ENCODE measurements around the gene PNPT1. TPM values are rescaled to one million over a fixed set of nuclear protein-coding genes. Genes with fewer than 3 reads are reported as not detected.

PNPT1 gene
- total and polyA plus RNA-seq, 2 of the 4 experiments (the other 2 are of a cell fraction), result 11.2 to 14.3 TPM

GRCh38 chr2:55729136-55729685 is 35.6 kb upstream of the PNPT1 start:
- no peak overlapping the region for H2BK20ac ChIP-seq (ENCODE audit: low read depth, low read length)
- no peak overlapping the region for H4K91ac ChIP-seq (ENCODE audit: insufficient read depth, low read depth, low read length)
- no peak overlapping the region for H2AK5ac ChIP-seq (ENCODE audit: low read depth, low read length)
- no peak overlapping the region for H2AFZ ChIP-seq (replicated peaks; ENCODE audit: low read length, poor library complexity)
- in situ Hi-C loops (cut with MboI; ENCODE audit: low sequenced_read_pairs), result no loop called here
- no peak overlapping the region for H3K4me3 ChIP-seq (ENCODE audit: insufficient read depth, low read depth, low read length)
- POLR2A ChIA-PET (ENCODE audit: unreplicated experiment), result no interaction called here
- no peak overlapping the region for H2BK15ac ChIP-seq (ENCODE audit: low read depth, low read length)
- H2AK9ac ChIP-seq (replicated peaks; ENCODE audit: low read depth, low read length, poor library complexity), result no peak overlapping the region
- no peaks in the 10 kb centered on the region for H3K36me3 ChIP-seq (ENCODE audit: control insufficient read depth, insufficient read depth, low read length)
- no peak overlapping the region for H2BK5ac ChIP-seq (ENCODE audit: low read depth, low read length, poor library complexity, severe bottlenecking)
- H4K20me1 ChIP-seq (ENCODE audit: insufficient read depth, low read length), result no peaks in the 10 kb centered on the region
- no peak overlapping the region for H3K23ac ChIP-seq (ENCODE audit: low read depth, low read length)
- CTCF ChIA-PET, result no interaction called here
- dilution Hi-C loops (cut with HindIII; ENCODE audit: low sequenced_read_pairs, unreplicated experiment), result no loop called here
- TF ChIP-seq POLR2A (IDR thresholded peaks at IDR 0.05; ENCODE audit: low read depth, low read length) (no peak), RCOR1 (IDR thresholded peaks at IDR 0.05; ENCODE audit: insufficient replicate concordance, low read length) (no peak), MAZ (IDR thresholded peaks at IDR 0.05; ENCODE audit: borderline replicate concordance, low read depth, low read length) (no peak), CEBPB (IDR thresholded peaks at IDR 0.05; ENCODE audit: low read depth, low read length) (no peak), BHLHE40 (IDR thresholded peaks at IDR 0.05; ENCODE audit: low read depth, low read length) (no peak), SMC3 (IDR thresholded peaks at IDR 0.05; ENCODE audit: low read depth, low read length) (no peak), USF2 (IDR thresholded peaks at IDR 0.05; ENCODE audit: low read depth, low read length) (no peak), RFX5 (IDR thresholded peaks at IDR 0.05; ENCODE audit: low read depth, low read length) (no peak), CHD1 (IDR thresholded peaks at IDR 0.05; ENCODE audit: low read depth, low read length) (no peak), NFE2L2 (IDR thresholded peaks at IDR 0.05; ENCODE audit: low read depth, low read length) (no peak)
- no peak overlapping the region for H4K5ac ChIP-seq (ENCODE audit: low read depth, low read length)
- no peak overlapping the region for H3K9ac ChIP-seq (ENCODE audit: low read depth, low read length)
- no peak overlapping the region for H3K14ac ChIP-seq (replicated peaks; ENCODE audit: low read depth, low read length)
- no peaks in the 10 kb centered on the region for H3K79me1 ChIP-seq (ENCODE audit: low read depth in 1 of 2, low read length in 2 of 2)
- no peaks in the 10 kb centered on the region for H3K9me1 ChIP-seq (ENCODE audit: insufficient read depth, low read length)
- H2BK120ac ChIP-seq (ENCODE audit: low read depth, low read length), result no peak overlapping the region
- no peak overlapping the region for H4K8ac ChIP-seq (ENCODE audit: low read depth in 2 of 2, low read length in 2 of 2)
- no peaks in the 10 kb centered on the region; the same call in 1 of the 2 replicates for H3K4me1 ChIP-seq (ENCODE audit: control insufficient read depth, insufficient read depth, low read length)
- no peak for ATAC-seq (ENCODE audit: low read depth)
- intact Hi-C loops (cut with micrococcal nuclease), result no loop called here
- no peak overlapping the region for H3K4me2 ChIP-seq (ENCODE audit: low read depth, low read length)
- no peak overlapping the region for H3K56ac ChIP-seq (ENCODE audit: extremely low read depth, insufficient read depth, low read length)
- no CpG with 5 or more reads among the region's 1 CpG for WGBS, 2 experiments (ENCODE audit: extremely low coverage in 2 of 2, insufficient read length in 1 of 2)
- BruUV-seq (replicated peaks), result no TSS peak
- no peak overlapping the region for H3K18ac ChIP-seq (ENCODE audit: low read depth, low read length)
- no peak overlapping the region for H3K4ac ChIP-seq (ENCODE audit: low read depth, low read length)
- no peaks in the 10 kb centered on the region for H3K9me3 ChIP-seq (ENCODE audit: control insufficient read depth, insufficient read depth, low read length)
- DNase-seq, result no peak
- no peaks in the 10 kb centered on the region for H3K27me3 ChIP-seq (ENCODE audit: control insufficient read depth, insufficient read depth, low read length)
- H3K27ac ChIP-seq (ENCODE audit: insufficient read depth, low read length), result no peak overlapping the region

All from IMR-90 (cell line).